HepG2 (cell line): ENCODE measurements around the gene C9orf50. TPM values are rescaled to one million over a fixed set of nuclear protein-coding genes. Genes with fewer than 3 reads are reported as not detected.

ENCODE experiments used
- HOXA9 ChIP-seq: sonication (generic); formaldehyde crosslinking; IDR thresholded peaks from 2 replicates; pipeline ENCODE4 v1.8.1; 2022; ENCODE audit warnings: missing genetic modification reagents, mild to moderate bottlenecking, moderate library complexity, borderline replicate concordance
- STAG1 ChIP-seq: sonication (generic); formaldehyde crosslinking; IDR thresholded peaks from 2 replicates; pipeline ENCODE4 v1.4.0; 2020; ENCODE audit warnings: missing genetic modification reagents
- ZNF263 ChIP-seq: sonication (generic); formaldehyde crosslinking; IDR thresholded peaks from 2 replicates; pipeline ENCODE4 v1.4.0; 2020; ENCODE audit warnings: missing genetic modification reagents
- ZNF558 ChIP-seq: sonication (generic); formaldehyde crosslinking; IDR thresholded peaks from 2 replicates; pipeline ENCODE4 v1.9.0; 2022; ENCODE audit warnings: mild to moderate bottlenecking, missing genetic modification reagents, borderline replicate concordance
- ZNF720 ChIP-seq: sonication (generic); formaldehyde crosslinking; IDR thresholded peaks from 2 replicates; pipeline ENCODE4 v1.4.0; 2020; ENCODE audit warnings: missing genetic modification reagents
- polyA plus RNA-seq, 8 experiments: library from polyadenylated mRNA; depleted of rRNA in 3 of 8; stranded (reverse) in 7 of 8; unstranded in 1 of 8; fragments of >200 nt; fragmentation: Illumina TruSeq in 4 of 8; extraction: Trizol in 4 of 8; gene quantifications; 2 replicates each; pipeline versions ENCODE4 v1.2.1 to v1.2.3, GENCODE V29; 2011 to 2016; ENCODE audit warnings: low read depth in 4 of 8, missing spikeins in 1 of 8, mixed read lengths in 1 of 8; ENCODE audit not compliant: insufficient read depth in 1 of 8
- total RNA-seq, 5 experiments: library from RNA; depleted of rRNA; stranded (reverse); fragments of >200 nt; fragmentation: Illumina TruSeq; extraction: Trizol; gene quantifications; 2 replicates each; pipeline ENCODE4 v1.2.3, GENCODE V29; 2016; ENCODE audit warnings: low read depth in 1 of 5
- TF ChIP-seq, protein P1 (sequence below): sonication (generic); formaldehyde crosslinking; IDR thresholded peaks from 2 replicates; pipeline ENCODE4 v1.4.0; 2020; ENCODE audit warnings: missing genetic modification reagents
- TF ChIP-seq, protein P2 (sequence below): sonication (generic); formaldehyde crosslinking; IDR thresholded peaks from 2 replicates; pipeline ENCODE4 v1.5.0; 2020; ENCODE audit warnings: mild to moderate bottlenecking, missing genetic modification reagents, borderline replicate concordance
- TF ChIP-seq, protein P3 (sequence below): sonication (generic); formaldehyde crosslinking; IDR thresholded peaks from 2 replicates; pipeline ENCODE4 v1.4.0; 2020; ENCODE audit warnings: mild to moderate bottlenecking, missing genetic modification reagents

Gene C9orf50
- total and polyA plus RNA-seq, 2 of the 13 experiments (the other 11 are each of a cell fraction or from before 2014, with no cell fraction given), result not detected

DNA sequence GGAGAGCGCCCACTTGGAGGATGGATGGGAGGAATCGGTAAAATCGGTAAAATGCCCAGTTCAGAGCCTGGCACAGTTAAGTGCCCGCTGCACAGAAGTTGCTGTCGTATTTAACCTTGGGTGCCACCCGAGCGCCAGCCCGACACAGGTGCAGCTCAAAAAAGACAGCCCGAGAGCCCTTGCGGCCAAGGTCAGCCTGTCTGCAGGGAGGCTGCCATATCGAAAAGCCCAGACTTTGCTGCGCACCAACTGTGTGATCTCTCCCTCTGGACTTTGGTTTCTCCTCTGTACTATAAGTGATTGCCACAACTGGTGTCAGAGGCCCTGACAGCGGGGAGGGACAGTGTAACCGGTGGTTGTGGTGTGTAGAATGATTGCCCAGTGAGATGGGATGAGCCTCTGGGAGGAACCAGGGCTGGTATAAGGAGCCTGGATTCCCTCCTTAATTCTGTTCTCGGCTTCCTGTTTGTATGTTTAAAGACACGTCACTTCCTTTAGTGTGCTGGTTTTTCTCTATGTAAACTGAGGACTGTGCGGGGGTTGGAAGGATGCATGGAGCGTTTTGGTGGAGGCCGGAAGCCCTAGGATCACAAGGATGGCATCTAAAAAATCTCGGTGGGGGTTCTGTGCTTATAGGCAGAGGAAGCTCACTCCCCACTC lies 5.9 kb upstream of the C9orf50 start (continued):
- TF ChIP-seq, protein P1, sequence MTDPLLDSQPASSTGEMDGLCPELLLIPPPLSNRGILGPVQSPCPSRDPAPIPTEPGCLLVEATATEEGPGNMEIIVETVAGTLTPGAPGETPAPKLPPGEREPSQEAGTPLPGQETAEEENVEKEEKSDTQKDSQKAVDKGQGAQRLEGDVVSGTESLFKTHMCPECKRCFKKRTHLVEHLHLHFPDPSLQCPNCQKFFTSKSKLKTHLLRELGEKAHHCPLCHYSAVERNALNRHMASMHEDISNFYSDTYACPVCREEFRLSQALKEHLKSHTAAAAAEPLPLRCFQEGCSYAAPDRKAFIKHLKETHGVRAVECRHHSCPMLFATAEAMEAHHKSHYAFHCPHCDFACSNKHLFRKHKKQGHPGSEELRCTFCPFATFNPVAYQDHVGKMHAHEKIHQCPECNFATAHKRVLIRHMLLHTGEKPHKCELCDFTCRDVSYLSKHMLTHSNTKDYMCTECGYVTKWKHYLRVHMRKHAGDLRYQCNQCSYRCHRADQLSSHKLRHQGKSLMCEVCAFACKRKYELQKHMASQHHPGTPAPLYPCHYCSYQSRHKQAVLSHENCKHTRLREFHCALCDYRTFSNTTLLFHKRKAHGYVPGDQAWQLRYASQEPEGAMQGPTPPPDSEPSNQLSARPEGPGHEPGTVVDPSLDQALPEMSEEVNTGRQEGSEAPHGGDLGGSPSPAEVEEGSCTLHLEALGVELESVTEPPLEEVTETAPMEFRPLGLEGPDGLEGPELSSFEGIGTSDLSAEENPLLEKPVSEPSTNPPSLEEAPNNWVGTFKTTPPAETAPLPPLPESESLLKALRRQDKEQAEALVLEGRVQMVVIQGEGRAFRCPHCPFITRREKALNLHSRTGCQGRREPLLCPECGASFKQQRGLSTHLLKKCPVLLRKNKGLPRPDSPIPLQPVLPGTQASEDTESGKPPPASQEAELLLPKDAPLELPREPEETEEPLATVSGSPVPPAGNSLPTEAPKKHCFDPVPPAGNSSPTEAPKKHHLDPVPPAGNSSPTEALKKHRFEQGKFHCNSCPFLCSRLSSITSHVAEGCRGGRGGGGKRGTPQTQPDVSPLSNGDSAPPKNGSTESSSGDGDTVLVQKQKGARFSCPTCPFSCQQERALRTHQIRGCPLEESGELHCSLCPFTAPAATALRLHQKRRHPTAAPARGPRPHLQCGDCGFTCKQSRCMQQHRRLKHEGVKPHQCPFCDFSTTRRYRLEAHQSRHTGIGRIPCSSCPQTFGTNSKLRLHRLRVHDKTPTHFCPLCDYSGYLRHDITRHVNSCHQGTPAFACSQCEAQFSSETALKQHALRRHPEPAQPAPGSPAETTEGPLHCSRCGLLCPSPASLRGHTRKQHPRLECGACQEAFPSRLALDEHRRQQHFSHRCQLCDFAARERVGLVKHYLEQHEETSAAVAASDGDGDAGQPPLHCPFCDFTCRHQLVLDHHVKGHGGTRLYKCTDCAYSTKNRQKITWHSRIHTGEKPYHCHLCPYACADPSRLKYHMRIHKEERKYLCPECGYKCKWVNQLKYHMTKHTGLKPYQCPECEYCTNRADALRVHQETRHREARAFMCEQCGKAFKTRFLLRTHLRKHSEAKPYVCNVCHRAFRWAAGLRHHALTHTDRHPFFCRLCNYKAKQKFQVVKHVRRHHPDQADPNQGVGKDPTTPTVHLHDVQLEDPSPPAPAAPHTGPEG (CRISPR knock-in tag), result peak; percentile 83
- TF ChIP-seq HOXA9 (CRISPR knock-in tag) (no peak), STAG1 (0 out of 2 replicates have a peak, but pooled peaks have one; percentile 7), ZNF558 (CRISPR knock-in tag) (no peak), ZNF263 (0 out of 2 replicates have a peak, but pooled peaks have one; percentile 44), ZNF720 (no peak)
- TF ChIP-seq, protein P2, sequence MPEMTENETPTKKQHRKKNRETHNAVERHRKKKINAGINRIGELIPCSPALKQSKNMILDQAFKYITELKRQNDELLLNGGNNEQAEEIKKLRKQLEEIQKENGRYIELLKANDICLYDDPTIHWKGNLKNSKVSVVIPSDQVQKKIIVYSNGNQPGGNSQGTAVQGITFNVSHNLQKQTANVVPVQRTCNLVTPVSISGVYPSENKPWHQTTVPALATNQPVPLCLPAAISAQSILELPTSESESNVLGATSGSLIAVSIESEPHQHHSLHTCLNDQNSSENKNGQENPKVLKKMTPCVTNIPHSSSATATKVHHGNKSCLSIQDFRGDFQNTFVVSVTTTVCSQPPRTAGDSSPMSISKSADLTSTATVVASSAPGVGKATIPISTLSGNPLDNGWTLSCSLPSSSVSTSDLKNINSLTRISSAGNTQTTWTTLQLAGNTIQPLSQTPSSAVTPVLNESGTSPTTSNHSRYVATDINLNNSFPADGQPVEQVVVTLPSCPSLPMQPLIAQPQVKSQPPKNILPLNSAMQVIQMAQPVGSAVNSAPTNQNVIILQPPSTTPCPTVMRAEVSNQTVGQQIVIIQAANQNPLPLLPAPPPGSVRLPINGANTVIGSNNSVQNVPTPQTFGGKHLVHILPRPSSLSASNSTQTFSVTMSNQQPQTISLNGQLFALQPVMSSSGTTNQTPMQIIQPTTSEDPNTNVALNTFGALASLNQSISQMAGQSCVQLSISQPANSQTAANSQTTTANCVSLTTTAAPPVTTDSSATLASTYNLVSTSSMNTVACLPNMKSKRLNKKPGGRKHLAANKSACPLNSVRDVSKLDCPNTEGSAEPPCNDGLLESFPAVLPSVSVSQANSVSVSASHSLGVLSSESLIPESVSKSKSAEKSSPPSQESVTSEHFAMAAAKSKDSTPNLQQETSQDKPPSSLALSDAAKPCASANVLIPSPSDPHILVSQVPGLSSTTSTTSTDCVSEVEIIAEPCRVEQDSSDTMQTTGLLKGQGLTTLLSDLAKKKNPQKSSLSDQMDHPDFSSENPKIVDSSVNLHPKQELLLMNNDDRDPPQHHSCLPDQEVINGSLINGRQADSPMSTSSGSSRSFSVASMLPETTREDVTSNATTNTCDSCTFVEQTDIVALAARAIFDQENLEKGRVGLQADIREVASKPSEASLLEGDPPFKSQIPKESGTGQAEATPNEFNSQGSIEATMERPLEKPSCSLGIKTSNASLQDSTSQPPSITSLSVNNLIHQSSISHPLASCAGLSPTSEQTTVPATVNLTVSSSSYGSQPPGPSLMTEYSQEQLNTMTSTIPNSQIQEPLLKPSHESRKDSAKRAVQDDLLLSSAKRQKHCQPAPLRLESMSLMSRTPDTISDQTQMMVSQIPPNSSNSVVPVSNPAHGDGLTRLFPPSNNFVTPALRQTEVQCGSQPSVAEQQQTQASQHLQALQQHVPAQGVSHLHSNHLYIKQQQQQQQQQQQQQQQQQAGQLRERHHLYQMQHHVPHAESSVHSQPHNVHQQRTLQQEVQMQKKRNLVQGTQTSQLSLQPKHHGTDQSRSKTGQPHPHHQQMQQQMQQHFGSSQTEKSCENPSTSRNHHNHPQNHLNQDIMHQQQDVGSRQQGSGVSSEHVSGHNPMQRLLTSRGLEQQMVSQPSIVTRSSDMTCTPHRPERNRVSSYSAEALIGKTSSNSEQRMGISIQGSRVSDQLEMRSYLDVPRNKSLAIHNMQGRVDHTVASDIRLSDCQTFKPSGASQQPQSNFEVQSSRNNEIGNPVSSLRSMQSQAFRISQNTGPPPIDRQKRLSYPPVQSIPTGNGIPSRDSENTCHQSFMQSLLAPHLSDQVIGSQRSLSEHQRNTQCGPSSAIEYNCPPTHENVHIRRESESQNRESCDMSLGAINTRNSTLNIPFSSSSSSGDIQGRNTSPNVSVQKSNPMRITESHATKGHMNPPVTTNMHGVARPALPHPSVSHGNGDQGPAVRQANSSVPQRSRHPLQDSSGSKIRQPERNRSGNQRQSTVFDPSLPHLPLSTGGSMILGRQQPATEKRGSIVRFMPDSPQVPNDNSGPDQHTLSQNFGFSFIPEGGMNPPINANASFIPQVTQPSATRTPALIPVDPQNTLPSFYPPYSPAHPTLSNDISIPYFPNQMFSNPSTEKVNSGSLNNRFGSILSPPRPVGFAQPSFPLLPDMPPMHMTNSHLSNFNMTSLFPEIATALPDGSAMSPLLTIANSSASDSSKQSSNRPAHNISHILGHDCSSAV (CRISPR knock-in tag), result no peak
- TF ChIP-seq, protein P3, sequence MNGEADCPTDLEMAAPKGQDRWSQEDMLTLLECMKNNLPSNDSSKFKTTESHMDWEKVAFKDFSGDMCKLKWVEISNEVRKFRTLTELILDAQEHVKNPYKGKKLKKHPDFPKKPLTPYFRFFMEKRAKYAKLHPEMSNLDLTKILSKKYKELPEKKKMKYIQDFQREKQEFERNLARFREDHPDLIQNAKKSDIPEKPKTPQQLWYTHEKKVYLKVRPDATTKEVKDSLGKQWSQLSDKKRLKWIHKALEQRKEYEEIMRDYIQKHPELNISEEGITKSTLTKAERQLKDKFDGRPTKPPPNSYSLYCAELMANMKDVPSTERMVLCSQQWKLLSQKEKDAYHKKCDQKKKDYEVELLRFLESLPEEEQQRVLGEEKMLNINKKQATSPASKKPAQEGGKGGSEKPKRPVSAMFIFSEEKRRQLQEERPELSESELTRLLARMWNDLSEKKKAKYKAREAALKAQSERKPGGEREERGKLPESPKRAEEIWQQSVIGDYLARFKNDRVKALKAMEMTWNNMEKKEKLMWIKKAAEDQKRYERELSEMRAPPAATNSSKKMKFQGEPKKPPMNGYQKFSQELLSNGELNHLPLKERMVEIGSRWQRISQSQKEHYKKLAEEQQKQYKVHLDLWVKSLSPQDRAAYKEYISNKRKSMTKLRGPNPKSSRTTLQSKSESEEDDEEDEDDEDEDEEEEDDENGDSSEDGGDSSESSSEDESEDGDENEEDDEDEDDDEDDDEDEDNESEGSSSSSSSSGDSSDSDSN (CRISPR knock-in tag), result no peak
